ENCODE data around the gene CHD9NB. TPM values are rescaled to one million over a fixed set of nuclear protein-coding genes. Genes with fewer than 3 reads are reported as not detected.

CHD9NB gene
- total RNA-seq, 4 donors from 2014 or later: 0.38 to 0.66 (median 0.51) TPM; not detected in 1

DNA sequence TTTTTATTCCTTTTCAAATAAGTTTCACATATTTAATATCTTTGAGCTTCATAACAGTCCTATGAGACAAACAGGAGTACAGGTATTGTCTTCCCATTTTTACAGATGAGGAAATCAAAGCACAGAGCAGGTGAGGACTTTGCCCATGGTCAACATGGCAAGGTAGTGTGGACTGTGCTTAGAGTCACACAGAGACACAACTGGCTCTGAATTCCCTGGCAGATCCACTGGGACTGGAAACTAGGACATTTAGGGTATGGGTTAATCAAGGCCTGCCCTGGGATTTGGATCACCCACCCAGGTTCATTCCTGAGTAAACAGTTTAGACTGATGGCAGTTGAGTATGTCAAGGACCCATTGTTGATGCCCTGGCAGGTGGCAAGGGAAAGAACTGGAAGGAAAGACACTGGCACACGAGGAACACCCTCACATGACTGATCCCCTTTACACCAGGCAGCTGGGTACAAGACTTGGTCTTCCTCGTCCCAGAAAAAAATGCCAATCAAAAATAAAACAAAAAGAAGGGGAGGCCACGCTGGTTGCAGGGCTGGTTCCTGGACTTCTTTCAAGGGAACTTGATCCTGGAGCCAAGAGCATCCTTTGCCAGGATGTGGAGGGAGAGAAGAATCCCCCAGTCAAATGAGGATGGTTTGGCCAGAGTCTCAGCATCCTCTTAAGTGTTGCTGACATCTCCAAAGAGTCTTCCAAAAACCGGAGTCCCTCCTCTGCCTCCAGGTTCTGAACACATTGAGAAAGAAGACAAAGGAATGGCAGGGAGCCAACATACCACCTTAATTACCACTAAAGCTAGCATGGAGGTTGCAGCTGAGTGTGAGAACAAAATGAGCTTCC lies 37.0 kb upstream of the CHD9NB start:
- TF ChIP-seq, protein P1, sequence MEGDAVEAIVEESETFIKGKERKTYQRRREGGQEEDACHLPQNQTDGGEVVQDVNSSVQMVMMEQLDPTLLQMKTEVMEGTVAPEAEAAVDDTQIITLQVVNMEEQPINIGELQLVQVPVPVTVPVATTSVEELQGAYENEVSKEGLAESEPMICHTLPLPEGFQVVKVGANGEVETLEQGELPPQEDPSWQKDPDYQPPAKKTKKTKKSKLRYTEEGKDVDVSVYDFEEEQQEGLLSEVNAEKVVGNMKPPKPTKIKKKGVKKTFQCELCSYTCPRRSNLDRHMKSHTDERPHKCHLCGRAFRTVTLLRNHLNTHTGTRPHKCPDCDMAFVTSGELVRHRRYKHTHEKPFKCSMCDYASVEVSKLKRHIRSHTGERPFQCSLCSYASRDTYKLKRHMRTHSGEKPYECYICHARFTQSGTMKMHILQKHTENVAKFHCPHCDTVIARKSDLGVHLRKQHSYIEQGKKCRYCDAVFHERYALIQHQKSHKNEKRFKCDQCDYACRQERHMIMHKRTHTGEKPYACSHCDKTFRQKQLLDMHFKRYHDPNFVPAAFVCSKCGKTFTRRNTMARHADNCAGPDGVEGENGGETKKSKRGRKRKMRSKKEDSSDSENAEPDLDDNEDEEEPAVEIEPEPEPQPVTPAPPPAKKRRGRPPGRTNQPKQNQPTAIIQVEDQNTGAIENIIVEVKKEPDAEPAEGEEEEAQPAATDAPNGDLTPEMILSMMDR (IDR thresholded peaks at IDR 0.05; ENCODE audit: low read depth): no peak

GRCh38 chr16:53087101-53087500 lies 34.4 kb upstream of the CHD9NB start:
- TF ChIP-seq, protein P1 (IDR thresholded peaks at IDR 0.05; ENCODE audit: low read depth): no peak

DNA sequence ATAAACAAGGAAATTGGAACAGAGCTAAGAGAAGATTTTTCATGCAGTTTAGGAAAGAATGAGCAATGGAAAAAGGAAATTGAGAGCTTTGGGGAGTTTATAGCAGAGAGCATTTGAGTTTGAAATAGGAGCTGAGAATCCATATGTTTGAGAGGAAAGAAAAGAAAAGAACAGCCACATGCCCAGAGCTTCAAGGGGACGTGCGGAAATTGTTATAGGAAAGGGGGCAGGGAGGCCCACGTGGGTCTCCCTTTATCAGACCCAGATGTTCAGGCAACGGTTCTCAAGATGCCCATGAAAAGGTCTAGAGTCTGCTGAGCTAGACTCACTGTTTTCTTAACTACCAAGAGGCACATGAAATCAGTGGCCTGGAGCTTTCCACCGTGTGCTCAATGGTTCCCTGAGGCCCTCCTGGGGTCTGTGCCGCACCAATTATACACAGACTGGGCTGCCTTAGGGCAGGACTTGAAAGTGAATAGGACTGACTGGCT lies 33.3 kb upstream of the CHD9NB start:
- TF ChIP-seq, protein P1 (IDR thresholded peaks at IDR 0.05; ENCODE audit: low read depth): no peak

DNA sequence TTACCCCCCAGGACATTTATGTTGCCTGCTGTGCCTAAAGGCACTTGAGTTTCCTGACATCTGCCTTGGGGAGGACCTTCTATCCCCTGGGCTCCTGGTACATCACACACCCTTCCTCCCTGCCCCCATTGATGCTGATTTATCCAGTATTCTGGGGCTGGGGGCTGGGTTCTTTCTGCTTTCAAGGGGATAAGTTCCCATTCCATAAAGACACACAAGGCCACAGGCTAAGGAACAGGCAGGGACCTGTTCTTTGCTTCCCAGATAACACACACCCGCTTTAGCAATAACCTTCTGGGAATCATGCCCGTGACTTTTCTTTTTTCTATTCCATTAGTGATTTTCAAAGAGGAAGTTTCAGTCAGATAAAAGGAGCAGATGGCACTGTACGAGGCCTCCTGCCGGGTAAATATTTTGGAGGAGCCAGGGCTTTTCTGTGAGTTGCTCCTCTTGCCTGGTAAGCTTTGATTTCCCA lies 32.7 kb upstream of the CHD9NB start:
- TF ChIP-seq, protein P1 (IDR thresholded peaks at IDR 0.05; ENCODE audit: low read depth): no peak

GRCh38 chr16:53084746-53085334 lies 32.1 kb upstream of the CHD9NB start:
- TF ChIP-seq, protein P1 (IDR thresholded peaks at IDR 0.05; ENCODE audit: low read depth): no peak

- TF ChIP-seq, protein P1 (IDR thresholded peaks at IDR 0.05; ENCODE audit: low read depth): no peak
Observed at GRCh38 chr16:53084141-53084541, 31.4 kb upstream of the CHD9NB start.

DNA sequence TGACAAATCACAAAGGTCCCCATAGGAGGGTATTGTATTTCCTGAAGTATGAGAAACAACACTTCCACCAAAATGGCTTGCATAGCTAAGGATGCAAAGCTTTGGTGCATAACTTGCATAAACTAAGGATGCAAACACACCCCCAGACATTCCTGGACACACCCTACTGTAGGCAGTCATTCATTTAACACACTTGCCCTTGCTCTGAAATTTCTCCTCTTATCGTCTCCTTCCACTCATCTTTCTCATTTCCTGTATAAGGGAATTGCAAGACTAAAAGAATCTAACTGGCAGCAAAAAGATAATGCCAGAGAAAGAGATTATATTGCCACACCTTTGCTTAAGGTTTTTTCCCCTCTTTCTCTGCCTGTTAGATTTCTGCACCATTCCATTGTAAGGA lies 30.4 kb upstream of the CHD9NB start:
- TF ChIP-seq, protein P1 (IDR thresholded peaks at IDR 0.05; ENCODE audit: low read depth): no peak
